H9 (cell line): Measurements from ENCODE around the gene TBL1X. TPM values are rescaled to one million over a fixed set of nuclear protein-coding genes. Genes with fewer than 3 reads are reported as not detected.

Source experiments
- DNase-seq: peaks from one replicate; pipeline ENCODE4 v3.0.0-alpha.2; 2017
- H2AFZ ChIP-seq: one replicate; pipeline ENCODE4 v1.6.1; 2013; ENCODE audit warnings: mild to moderate bottlenecking, low read length, control low read depth, moderate library complexity
- H2AK5ac ChIP-seq: 2 replicates; pipeline ENCODE4 v1.6.1; 2013; ENCODE audit warnings: low read length, control low read depth, mixed read lengths; ENCODE audit not compliant: insufficient read length
- H2BK120ac ChIP-seq: one replicate; pipeline ENCODE4 v1.6.1; 2013; ENCODE audit warnings: low read depth, mild to moderate bottlenecking, low read length, control low read depth, inconsistent platforms; ENCODE audit not compliant: poor library complexity, severe bottlenecking
- H2BK12ac ChIP-seq: 2 replicates; pipeline ENCODE4 v1.6.1; 2013; ENCODE audit warnings: low read length, control low read depth, mixed read lengths, low read depth; ENCODE audit not compliant: insufficient read length
- H2BK15ac ChIP-seq: 2 replicates; pipeline ENCODE4 v1.6.1; 2013; ENCODE audit warnings: low read depth, low read length, control low read depth
- H2BK20ac ChIP-seq: one replicate; pipeline ENCODE4 v1.6.1; 2013; ENCODE audit warnings: low read depth, mild to moderate bottlenecking, low read length, control low read depth, inconsistent platforms; ENCODE audit not compliant: poor library complexity, severe bottlenecking
- H2BK5ac ChIP-seq: 2 replicates; pipeline ENCODE4 v1.6.1; 2013; ENCODE audit warnings: low read length, control low read depth, mixed read lengths; ENCODE audit not compliant: insufficient read length
- H3K14ac ChIP-seq: 2 replicates; pipeline ENCODE4 v1.6.1; 2013; ENCODE audit warnings: low read length, control low read depth; ENCODE audit not compliant: insufficient read depth
- H3K18ac ChIP-seq: 2 replicates; pipeline ENCODE4 v1.6.1; 2013; ENCODE audit warnings: low read depth, mild to moderate bottlenecking, mixed read lengths, low read length, control low read depth; ENCODE audit not compliant: insufficient read length
- H3K23ac ChIP-seq: 2 replicates; pipeline ENCODE4 v1.6.1; 2013; ENCODE audit warnings: low read length, control low read depth, mixed read lengths, low read depth; ENCODE audit not compliant: insufficient read length
- H3K23me2 ChIP-seq: 2 replicates; pipeline ENCODE4 v1.6.1; 2013; ENCODE audit warnings: low read depth, mild to moderate bottlenecking, mixed read lengths, low read length, control low read depth; ENCODE audit not compliant: insufficient read length, poor library complexity, severe bottlenecking
- H3K27ac ChIP-seq: 2 replicates; pipeline ENCODE4 v1.5.1; 2013; ENCODE audit warnings: low read length, control low read depth, mixed read lengths, low read depth; ENCODE audit not compliant: insufficient read length
- H3K27me3 ChIP-seq: 2 replicates; pipeline ENCODE4 v1.6.1; 2013; ENCODE audit warnings: low read length, control low read depth, inconsistent platforms; ENCODE audit not compliant: insufficient read depth
- H3K4ac ChIP-seq: 2 replicates; pipeline ENCODE4 v1.6.1; 2013; ENCODE audit warnings: low read depth, mild to moderate bottlenecking, control low read depth, inconsistent platforms, low read length, moderate library complexity
- H3K4me1 ChIP-seq: 2 replicates; pipeline ENCODE4 v1.6.1; 2013; ENCODE audit warnings: low read length, control low read depth, inconsistent platforms; ENCODE audit not compliant: insufficient read depth
- H3K4me2 ChIP-seq: 2 replicates; pipeline ENCODE4 v1.6.1; 2013; ENCODE audit warnings: low read length, control low read depth, mixed read lengths; ENCODE audit not compliant: insufficient read length, insufficient read depth
- H3K56ac ChIP-seq: 2 replicates; pipeline ENCODE4 v1.6.1; 2013; ENCODE audit warnings: low read depth, mild to moderate bottlenecking, mixed read lengths, low read length, control low read depth; ENCODE audit not compliant: insufficient read length
- H3K79me1 ChIP-seq: 2 replicates; pipeline ENCODE4 v1.6.1; 2013; ENCODE audit warnings: low read depth, mild to moderate bottlenecking, moderate library complexity, low read length, control low read depth, inconsistent platforms; ENCODE audit not compliant: insufficient read depth, poor library complexity, severe bottlenecking
- H3K79me2 ChIP-seq: 2 replicates; pipeline ENCODE4 v1.6.1; 2013; ENCODE audit warnings: low read length, control low read depth, inconsistent platforms; ENCODE audit not compliant: insufficient read depth
- H3K9ac ChIP-seq: 2 replicates; pipeline ENCODE4 v1.6.1; 2013; ENCODE audit warnings: low read length, control low read depth, mixed read lengths; ENCODE audit not compliant: insufficient read length; ENCODE audit errors: extremely low read depth
- H3K9me3 ChIP-seq: one replicate; pipeline ENCODE4 v1.6.1; 2013; ENCODE audit warnings: low read depth, low read length, inconsistent platforms; ENCODE audit not compliant: control insufficient read depth
- H3T11ph ChIP-seq: one replicate; pipeline ENCODE4 v1.6.1; 2013; ENCODE audit warnings: mild to moderate bottlenecking, low read length, control low read depth, inconsistent platforms
- H4K20me1 ChIP-seq: one replicate; pipeline ENCODE4 v1.6.1; 2013; ENCODE audit not compliant: control insufficient read depth, insufficient read length, insufficient read depth
- H4K5ac ChIP-seq: 2 replicates; pipeline ENCODE4 v1.6.1; 2013; ENCODE audit warnings: low read depth, mild to moderate bottlenecking, mixed read lengths, low read length, control low read depth; ENCODE audit not compliant: insufficient read length
- H4K8ac ChIP-seq: replicated peaks from 2 replicates; pipeline ENCODE4 v1.6.1; 2013; ENCODE audit warnings: low read length, control low read depth, mixed read lengths, low read depth; ENCODE audit not compliant: insufficient read length
- H4K91ac ChIP-seq: 2 replicates; pipeline ENCODE4 v1.6.1; 2013; ENCODE audit warnings: low read depth, mild to moderate bottlenecking, moderate library complexity, mixed read lengths, low read length, control low read depth; ENCODE audit not compliant: insufficient read length
- H3K27ac Mint-ChIP-seq, 3 experiments: 2 replicates in 2 of 3; 3 replicates in 1 of 3; pipeline ENCODE4 v1.8.0; 2020 to 2021; ENCODE audit warnings: mixed read lengths in 3 of 3, mild to moderate bottlenecking in 1 of 3, moderate library complexity in 1 of 3
- H3K27me3 Mint-ChIP-seq: 2 replicates; pipeline ENCODE4 v1.8.0; 2021; ENCODE audit warnings: low read depth, mild to moderate bottlenecking, moderate library complexity, mixed read lengths
- H3K36me3 Mint-ChIP-seq, 3 experiments: 2 replicates in 2 of 3; 3 replicates in 1 of 3; pipeline ENCODE4 v1.8.0; 2020 to 2021; ENCODE audit warnings: low read depth in 3 of 3, mixed read lengths in 3 of 3; ENCODE audit not compliant: insufficient read depth in 1 of 3
- H3K4me1 Mint-ChIP-seq, 2 experiments: 2 replicates each; pipeline ENCODE4 v1.8.0; 2020; ENCODE audit warnings: mixed read lengths in 2 of 2
- H3K4me3 Mint-ChIP-seq, 2 experiments: 2 replicates in 1 of 2; 3 replicates in 1 of 2; pipeline ENCODE4 v1.8.0; 2020 to 2021; ENCODE audit warnings: mild to moderate bottlenecking in 2 of 2, mixed read lengths in 2 of 2, moderate library complexity in 1 of 2
- H3K9me3 Mint-ChIP-seq, 2 experiments: 2 replicates in 1 of 2; 3 replicates in 1 of 2; pipeline ENCODE4 v1.8.0; 2020; ENCODE audit warnings: mild to moderate bottlenecking in 2 of 2, mixed read lengths in 2 of 2, moderate library complexity in 1 of 2
- CTCF ChIP-seq: fragments of 200-600 bp; sonication (generic); conservative IDR thresholded peaks from 3 replicates; pipeline ENCODE4 v1.8.0; 2021; ENCODE audit warnings: antibody characterized with exemption, mild to moderate bottlenecking
- WGBS: extraction: QIAGEN DNeasy Blood & Tissue Kit; methylation state at CpG from one replicate; pipeline ENCODE4 v1.1.7; 2013; ENCODE audit warnings: missing lambda C conversion rate, low lambda C conversion rate, mixed read lengths; ENCODE audit not compliant: insufficient read length; ENCODE audit errors: extremely low coverage; 5-methylcytosine and 5-hydroxymethylcytosine counted together
- total RNA-seq: library from RNA; stranded (reverse); gene quantifications from 2 replicates; pipeline ENCODE4 v1.2.1, GENCODE V29; 2021

Gene TBL1X
- total RNA-seq, 1 experiment from 2014 or later: 24.1 TPM

GRCh38 chrX:9518889-9519288 is 54.0 kb downstream of the TBL1X start:
- Histone ChIP-seq H2BK5ac (no peak overlapping the region), H4K5ac (no peak overlapping the region), H3K23ac (no peak overlapping the region), H3T11ph (no peak overlapping the region), H2BK120ac (no peak overlapping the region), H3K79me2 (peaks cover 2% of the 10 kb centered on the region; the same call in 1 of the 2 replicates), H2BK15ac (no peak overlapping the region), H3K27ac (no peak overlapping the region), H3K9me3 (no peaks in the 10 kb centered on the region), H4K20me1 (no peaks in the 10 kb centered on the region), H3K23me2 (no peaks in the 10 kb centered on the region), H4K91ac (no peak overlapping the region), H3K4me2 (no peak overlapping the region), H3K4me1 (no peaks in the 10 kb centered on the region; the same call in 1 of the 2 replicates), H3K56ac (no peak overlapping the region), H2BK12ac (no peak overlapping the region), H2AFZ (no peak overlapping the region), H3K79me1 (no peaks in the 10 kb centered on the region), H3K9ac (no peak overlapping the region), H3K14ac (no peak overlapping the region; the same call in 1 of the 2 replicates), H2AK5ac (no peak overlapping the region), H3K18ac (no peak overlapping the region), H2BK20ac (no peak overlapping the region), H3K27me3 (no peaks in the 10 kb centered on the region), H4K8ac (peak overlapping the region; percentile 39), H3K4ac (no peak overlapping the region)
- Mint-ChIP-seq H3K36me3 (peaks cover under 1 to 11% (median under 1%) of the 10 kb centered on the region in 3 experiments; a peak in 4 of 7 replicates), H3K27me3 (no peaks in the 10 kb centered on the region; the same call in 1 of the 2 replicates), H3K27ac (no peak overlapping the region), H3K9me3 (peaks cover 2 to 61% of the 10 kb centered on the region in 2 experiments; a peak in 3 of 5 replicates), H3K4me3 (no peak overlapping the region), H3K4me1 (peaks cover 19 to 32% of the 10 kb centered on the region in 2 experiments)
- no peak for DNase-seq
- TF ChIP-seq CTCF: no peak
- no CpG with 5 or more reads among the region's 5 CpGs for WGBS
